GM21423 (cell line): ENCODE data around the gene PCNX4.
"Not testable (repeated sequence)": the region's sequence is repeated elsewhere in the genome, so short reads cannot be mapped to it uniquely, and the experiment has no call there.

Experiments used
- ATAC-seq: cut with Tn5 transposase; IDR thresholded peaks from one replicate; pipeline ENCODE4 v1.9.1; 2021; ENCODE audit warnings: mild to moderate bottlenecking, moderate library complexity; ENCODE audit not compliant: unreplicated experiment

Gene PCNX4

DNA sequence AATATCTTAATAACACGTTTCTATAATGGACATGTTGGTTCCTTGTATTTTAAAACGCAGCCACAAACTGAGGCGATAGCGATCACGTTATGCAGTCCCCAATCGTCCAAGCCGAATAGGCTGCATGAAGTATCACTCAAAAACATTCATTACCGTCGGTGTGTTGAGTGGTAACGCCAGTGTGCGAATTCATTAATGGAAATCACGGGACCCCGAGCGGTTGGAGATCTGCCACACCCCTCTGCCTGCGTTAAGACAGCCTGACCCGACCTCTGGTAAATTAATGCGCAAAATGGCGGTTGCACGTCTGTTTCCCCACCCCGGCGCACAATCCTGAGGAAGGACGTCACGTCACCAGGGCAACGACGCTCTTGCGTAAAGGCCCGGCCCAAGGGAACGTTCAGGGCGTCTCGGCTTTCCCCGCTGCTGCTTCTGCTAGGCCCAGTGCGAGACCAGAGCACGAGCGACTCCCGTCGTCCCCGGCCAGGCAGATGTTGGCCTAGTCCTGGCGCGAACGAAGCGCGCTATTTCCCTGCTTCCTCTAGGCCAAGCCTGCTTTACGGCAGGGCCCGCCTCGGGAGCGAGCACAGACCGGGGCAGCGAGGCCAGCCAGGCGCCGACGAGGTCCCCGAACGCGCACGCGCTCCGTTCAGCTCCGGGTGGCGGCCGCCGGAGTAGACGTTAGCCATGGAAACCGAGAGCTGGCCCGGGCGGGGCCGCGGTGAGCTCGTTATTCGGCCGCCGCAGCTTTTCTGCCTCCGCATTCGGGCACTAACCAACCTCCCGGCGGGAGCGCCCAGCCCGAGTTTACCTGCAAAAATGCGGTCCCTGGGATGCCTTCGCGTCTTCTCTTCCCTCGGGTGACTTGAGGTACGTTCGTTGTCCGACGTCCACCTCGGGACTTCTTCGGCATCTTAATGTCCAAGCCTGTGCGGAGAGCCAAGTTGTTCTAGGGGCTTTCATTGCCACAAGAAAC is at the start of gene PCNX4:
Gene PCNX4, plus strand, starts transcription at position 374 of the 976 bp plus-strand sequence. CDS start 15,716 bp downstream, outside the sequence.
- ATAC-seq, result peak; percentile 95

DNA sequence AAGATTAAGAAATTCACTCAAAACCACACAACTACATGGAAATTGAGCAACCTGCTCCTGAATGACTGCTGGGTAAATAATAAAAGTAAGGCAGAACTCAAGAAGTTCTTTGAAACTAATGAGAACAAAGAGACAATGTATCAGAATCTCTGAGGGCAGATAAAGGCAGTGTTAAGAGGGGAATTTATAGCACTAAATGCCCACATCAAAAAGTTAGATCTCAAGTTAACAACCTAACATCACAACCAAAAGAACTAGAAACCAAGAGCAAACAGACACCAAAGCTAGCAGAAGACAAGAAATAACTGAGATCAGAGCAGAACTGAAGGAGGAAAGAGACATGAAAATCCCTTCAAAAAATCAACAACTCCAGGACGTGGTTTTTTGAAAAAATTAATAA is 43.7 kb upstream of the PCNX4 start:
- not testable (repeated sequence) for ATAC-seq

DNA sequence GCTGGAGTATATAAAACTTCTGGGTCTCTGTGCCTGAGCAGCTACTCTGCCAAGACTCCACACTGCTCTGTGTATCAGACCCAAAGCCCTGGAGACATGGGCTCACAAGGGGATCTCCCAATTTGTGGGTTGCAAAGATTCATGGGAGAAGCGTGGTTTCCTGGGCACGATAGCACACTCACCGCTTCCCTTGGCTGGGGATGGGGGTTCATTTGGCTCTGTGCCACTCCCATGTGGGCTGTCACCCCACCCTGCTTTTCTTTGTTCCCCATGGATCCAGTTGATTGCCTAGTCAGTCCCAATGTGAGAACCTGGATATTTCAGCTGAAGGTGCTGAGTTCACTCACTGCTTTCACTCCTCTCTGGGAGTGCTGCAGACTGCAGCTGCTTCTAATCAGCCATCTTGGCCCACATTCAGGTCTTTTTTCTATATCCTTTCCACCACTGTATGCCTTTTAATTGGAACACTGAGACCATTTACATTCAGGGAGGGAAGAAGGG is 40.0 kb upstream of the PCNX4 start:
- no peak for ATAC-seq

DNA sequence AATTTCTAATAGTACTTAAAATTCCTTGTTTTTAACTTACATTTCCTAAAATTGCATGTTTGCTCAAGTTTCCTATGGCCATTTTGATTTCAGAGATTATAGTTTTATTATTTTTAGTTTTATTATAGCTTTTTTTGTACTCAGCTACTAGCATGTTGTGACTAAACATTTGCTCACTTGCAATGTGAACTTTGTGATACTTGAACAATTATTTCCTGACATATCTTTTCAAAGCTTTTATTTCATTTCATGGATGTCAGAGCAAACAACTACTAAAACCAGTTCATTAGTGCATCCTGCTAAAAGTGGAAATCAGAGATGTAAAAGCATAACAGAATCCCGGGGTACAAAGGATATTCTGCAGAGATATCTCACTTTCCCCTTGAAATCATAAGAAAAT is 33.6 kb upstream of the PCNX4 start:
- ATAC-seq, result no peak

DNA sequence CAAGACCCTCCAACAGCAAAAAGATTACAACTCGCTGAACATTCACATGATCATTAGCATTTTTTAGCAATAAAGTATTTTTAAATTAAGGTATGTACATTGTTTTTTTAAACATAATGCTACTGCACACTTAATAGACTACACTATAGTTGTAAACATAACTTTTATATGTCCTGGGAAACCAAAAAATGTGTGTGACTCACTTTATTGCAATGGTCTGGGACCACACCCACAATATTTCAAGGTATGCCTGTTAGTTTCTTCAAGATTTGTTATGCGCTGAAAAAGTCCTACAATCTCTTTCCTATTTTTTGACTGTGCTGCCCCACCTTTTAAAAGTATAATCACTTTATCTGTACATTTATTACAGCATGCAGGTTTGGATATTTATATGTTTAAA is 30.4 kb upstream of the PCNX4 start:
- no peak for ATAC-seq

DNA sequence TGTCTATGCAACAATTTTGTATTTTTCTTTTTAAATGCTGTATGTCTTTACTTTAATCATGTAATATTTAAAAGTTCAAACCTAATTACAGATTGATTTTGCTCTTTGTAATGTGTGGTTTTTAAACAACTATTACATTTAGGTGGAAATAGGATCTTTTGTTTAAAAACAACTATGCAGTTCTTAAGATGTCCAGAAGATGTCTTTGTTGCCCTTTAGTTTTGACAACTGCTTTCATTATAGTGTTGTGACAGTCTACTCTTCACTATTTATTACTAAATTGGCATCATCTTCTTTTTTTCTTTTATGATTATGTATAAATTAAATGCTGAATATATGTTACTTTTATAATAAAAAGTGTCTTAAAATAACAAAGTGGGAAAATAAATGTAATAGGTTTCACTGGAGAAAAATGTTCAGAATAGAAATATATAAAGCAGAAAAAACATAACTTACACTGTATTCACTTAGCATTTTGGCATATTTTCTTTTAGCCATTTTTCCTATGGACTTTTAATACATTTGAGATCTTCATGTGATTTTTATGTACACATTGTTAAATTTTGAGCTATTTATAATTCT is 27.1 kb upstream of the PCNX4 start:
- no peak for ATAC-seq

DNA sequence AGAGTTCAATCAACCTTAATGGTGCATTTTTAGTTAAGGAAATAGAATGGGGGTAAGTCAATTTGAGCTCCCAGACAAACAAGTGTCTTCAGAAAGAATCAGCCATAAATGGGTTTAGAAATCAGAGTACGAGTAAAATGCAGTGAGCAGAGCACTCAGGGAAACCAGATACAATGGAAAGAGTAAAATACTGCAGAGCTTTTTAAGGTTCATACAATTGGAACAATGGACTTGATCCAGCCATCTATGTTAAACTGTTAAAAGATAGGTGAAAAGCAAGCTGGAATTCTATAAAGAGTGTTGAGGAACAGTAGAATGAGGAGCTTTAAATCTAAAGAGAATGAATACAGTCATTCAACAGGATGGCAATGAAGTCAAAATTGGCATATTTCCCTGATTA is 23.8 kb upstream of the PCNX4 start:
- no peak for ATAC-seq

DNA sequence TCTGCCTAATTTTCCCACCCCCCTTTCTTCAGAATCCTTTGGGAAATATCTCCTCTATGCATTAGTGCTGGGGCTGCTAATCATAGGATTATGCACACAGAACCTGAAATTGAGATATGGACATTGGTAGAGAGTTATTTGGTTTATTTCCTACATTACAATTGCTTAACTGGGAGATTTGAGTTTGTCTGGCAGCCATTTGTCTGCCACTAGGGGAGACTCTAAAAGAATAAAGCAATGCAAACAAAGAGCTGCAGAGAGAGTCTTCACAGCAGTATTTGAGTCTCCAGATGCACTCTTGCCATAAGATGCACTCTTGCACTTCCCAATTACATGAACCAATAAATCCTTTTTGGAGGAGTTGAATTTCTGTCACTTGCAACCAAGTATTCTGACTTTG is 12.0 kb upstream of the PCNX4 start:
- ATAC-seq, result no peak

DNA sequence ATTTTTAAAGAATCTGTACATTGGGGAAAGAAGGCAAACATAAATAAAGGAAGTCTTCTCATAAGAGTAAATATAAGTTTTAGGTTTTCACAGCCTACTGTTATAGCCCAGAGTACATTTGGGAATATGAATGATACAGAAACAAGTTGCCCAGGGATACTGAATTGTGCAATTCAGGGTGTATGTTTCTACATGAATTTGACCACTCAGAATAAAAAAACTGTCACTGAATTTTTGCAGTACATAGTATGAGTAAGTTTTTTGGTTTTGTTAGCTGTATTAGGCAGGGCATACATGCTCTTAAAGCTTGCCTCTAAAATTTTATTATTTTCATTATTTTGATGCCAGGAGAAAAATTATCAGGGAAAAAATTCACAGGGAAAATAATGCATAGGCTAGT is 6.6 kb upstream of the PCNX4 start:
- ATAC-seq, result no peak

DNA sequence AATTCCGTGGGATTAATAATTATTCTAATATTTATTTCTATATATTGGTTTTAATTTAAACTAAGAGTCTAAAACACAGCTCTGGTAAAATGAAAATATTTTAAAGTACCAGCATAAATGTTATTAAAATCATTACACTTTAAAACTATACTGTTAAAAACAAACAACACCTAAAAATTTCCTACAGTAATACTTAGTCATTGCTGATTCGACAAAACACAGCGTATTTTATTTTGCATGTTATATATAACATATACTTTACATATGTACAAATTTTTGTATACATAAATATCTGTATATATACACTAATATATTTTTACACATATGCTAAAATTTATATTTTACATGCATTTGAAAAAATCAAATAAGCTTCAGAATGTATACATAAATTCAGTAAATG is 6.0 kb upstream of the PCNX4 start:
- ATAC-seq, result no peak

DNA sequence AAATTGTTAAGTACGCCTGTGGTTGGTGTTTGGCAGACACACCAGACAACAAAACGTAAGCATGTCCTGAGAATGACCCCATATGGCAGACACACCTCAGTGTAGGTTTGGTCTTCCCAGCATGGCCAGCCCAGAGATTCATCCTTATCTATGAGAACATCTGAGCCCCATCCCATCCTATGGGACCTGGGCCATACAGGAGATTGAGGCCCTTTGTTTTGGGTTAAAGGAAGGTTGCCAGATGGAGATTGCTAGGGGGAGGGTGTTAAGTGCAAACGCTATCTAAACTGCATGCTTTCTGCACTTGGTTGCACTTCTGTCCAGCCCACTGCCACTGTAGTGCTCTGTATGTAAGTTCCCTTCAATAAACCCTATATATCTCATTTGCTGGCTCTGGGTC is 4.1 kb upstream of the PCNX4 start:
- no peak for ATAC-seq

DNA sequence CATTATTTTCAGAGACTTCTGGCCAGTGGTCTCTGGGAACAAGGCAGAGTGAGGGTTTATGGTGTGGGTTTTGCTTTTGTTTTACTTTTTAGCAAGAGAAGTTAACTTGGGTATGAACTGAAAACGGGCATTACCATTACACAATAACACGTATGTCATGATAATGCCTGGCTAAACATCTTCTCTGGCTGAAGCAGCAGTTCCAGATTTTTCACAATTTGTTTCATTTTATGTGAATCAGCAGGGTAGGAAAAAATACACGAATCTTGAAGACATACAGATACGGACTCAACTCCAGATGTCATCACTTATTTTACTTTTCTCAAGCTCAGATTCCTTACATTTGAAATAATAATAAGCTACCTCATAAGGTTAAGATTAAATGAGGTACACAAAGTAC is 2.5 kb upstream of the PCNX4 start:
- ATAC-seq, result no peak

DNA sequence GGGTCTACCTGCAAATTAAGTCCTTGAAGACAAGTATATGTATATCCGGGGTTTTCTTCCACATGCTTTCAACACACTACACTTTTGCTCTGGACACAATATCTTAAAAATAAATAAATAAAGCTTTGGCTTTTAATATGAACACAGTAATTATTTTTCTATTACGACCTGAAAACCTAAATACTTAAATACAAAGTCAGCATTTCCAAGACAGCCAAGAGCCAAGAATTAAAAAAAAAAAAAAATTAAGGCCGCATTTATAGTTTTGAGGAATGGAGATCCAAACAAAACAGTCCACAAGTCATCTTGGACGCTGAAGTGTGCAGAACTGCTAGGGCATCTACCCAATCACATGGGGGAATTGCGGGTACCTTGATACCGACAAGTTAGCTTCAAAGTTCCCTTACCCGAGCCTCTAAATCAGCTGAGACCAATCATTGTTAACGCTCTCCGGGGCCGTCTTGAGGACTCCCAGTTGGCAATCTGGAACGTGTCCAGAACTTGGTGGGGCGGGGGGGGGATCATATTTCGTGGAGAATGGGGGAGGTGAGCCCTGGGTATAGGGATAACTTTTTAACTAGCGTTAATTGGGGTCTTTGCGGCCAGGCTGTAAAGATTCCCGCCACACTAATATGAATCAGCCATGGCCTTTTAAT is 731 bp upstream of the PCNX4 start:
- ATAC-seq, result no peak

DNA sequence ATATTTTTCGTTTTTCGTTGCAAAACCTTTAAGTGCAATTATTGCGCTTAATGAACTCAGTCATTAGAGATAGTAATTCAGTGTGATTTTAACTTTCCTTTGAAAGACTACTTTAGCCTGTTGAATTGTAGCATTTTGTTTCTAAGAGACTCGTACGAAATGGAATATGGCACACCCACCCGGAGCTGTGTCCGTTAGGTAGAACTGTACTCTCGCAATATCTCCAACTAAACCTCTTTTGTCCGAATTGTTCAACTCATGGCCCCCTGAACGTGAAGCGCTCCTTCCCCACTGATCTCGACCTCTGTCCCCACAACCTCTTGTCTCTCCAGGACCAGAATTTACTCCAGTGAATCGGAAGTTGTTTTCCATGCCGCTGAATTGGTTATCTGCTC is 800 bp downstream of the PCNX4 start:
- ATAC-seq, result no peak

DNA sequence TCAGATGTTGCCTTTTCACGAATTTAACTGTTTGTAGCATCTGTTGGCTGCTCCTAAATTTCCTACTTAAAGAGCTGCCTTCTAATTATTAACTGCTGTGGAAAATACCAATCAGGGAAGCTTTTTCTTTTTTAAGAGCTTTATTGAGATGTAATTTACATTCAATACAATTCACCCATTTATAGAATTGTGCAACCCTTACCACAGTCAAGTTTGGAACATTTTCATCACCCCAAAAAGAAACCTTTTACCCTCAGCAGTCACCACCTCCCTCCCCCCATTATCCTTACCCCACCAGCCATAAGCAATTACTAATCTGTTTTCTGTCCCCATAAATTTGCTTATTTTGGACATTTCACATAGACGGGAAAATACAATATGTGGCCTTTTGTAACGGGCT is 1.4 kb downstream of the PCNX4 start:
- ATAC-seq, result no peak

DNA sequence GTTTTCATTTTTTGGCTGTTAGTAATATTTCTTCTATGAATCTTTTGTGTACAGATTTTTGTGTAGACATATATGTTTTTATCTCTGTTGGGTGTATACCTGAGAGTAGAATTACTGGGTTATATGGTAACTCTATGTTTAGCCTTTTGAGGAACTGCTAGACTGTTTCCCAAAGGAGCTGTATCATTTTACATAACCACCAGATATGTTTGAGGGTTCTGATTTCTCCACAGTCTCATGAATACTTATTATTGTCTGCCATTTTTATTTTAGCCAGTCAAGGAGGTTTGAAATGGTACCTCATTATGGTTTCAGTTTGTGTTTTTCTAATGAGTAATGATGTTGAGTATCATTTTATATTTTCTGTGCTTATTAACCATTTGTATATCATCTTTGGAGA is 1.9 kb downstream of the PCNX4 start:
- no peak for ATAC-seq

DNA sequence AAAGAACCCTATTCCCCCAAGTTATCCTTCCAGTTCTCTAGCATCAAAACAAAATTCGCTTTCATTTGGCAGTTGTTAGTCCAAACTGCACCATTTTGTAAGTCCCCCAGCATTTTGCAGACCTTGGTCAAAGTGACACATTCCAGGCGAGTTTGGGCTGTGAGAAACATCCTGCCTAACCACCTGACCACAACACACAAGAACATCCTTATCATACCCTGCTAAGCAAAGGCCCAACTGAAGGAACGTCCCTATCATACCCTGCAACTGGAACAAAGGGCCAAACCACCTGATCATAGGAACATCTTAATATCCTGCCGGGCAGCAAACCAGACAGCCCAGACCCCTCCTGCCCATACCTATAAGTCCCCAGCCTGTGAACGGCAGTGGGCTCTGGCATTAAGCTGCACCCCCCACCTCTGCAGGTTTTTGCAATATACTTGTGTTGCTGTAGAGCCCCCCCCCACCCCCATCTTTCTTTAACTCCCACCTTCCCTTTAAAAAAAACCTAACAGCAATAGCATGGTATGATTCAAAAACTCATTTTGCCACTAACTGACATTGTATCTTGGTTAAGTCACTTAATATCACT is 2.7 kb downstream of the PCNX4 start:
- ATAC-seq, result no peak

DNA sequence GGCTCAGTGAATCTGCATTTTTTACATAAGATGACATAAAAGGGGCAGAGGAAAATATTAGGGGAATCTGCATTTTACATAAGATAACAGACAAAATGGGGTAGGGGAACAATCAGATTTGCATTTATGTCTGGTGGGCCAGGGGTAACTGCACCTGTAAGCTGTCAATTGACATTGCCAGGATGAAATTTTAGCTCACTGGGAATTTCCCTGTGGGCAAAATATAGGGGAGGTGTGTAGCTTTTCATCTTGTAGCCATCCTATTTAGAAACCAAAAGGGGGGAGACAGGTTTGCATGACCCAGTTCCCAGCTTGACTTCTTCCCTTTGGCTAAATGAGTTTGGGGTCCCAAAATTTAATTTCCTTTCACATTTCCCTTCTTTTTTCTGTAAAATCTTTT is 3.5 kb downstream of the PCNX4 start:
- ATAC-seq, result no peak

DNA sequence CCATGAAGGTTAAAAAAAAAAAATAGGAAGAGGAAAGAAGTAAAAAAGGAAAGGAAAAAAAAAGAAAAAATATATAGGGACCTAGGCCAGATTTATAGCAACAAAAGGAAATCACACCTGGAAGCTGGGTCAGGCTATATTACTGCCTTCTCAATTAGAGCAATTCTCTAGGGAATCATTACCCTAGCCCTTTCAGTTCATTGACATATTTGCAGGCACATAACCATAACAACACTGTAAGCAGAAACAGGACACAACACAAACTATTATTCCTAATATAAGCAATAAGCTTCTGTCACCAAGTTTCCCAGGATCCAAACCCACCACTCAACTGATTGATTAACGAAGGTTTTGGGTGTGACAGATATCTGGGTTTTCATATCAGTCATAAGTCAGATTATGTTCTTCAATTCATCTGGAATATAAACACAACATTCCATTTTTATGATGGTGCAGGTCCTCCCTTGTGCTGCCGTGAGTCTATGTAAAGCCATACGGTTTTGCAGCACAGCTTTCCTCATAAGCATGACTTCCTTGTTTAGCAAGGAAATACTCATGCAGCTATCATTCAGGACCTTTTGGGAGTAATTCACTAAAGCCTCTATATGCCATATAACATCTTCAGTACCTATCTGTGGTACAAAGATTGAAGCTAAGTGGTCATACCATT is 4.2 kb downstream of the PCNX4 start:
- ATAC-seq, result no peak

DNA sequence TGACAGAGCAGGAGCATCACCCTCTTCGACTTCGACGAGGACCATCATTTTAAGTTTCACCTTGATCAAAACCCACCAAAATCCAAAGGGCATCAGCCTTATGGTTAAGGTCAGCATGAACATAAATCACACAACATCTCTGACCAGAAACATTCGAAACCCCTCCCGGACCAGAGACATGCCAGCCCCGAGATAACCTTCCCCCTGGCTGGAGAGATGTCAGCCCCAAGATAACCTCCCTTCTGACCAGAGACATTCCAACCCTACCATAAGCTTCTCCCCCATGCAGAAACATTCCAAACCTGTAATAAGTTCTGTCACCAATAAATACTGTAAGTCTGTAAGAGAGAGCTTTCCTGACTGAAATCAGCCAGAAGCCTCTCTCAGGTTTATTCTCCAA is 6.3 kb downstream of the PCNX4 start:
- no peak for ATAC-seq

DNA sequence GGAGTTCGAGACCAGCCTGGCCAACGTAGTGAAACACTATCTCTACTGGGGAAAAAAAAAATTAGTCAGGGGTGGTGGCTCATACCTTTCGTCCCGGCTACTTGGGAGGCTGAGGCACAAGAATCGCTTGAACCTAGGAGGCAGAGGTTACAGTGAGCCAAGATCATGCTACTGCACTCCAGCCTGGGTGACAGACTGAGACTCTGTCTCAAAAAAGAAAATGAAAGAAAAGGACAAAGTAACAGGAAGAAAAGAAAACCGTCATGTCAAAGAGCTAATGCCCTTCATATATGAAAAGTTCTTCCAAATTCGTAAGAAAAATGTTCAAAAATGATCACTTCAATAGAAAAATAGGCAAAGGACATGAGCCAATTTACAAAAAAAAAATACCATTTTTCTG is 8.1 kb downstream of the PCNX4 start:
- ATAC-seq, result not testable (repeated sequence)
